Measurements from ENCODE around the gene POGK. TPM values are rescaled to one million over a fixed set of nuclear protein-coding genes. Genes with fewer than 3 reads are reported as not detected.

The POGK gene
- total RNA-seq, 1 donor from 2014 or later: 60.3 TPM

- H3K9me3 Mint-ChIP-seq (ENCODE audit: unreplicated experiment): no peaks in the 10 kb centered on the region
- H3K27ac Mint-ChIP-seq (ENCODE audit: unreplicated experiment): no peak overlapping the region
- no peak for TF ChIP-seq CTCF (IDR thresholded peaks at IDR 0.05; ENCODE audit: partially characterized antibody, unreplicated experiment)
- no peaks in the 10 kb centered on the region for H3K36me3 Mint-ChIP-seq (ENCODE audit: unreplicated experiment)
- peaks cover 2% of the 10 kb centered on the region for H3K27me3 Mint-ChIP-seq (ENCODE audit: unreplicated experiment)
- H3K4me1 Mint-ChIP-seq (ENCODE audit: low read depth, unreplicated experiment): no peaks in the 10 kb centered on the region
- H3K4me3 Mint-ChIP-seq (ENCODE audit: unreplicated experiment): no peak overlapping the region
- no peak for DNase-seq
These were observed 45.7 kb downstream of the POGK start for GRCh38 chr1:166884971-166885370.

GRCh38 chr1:166888373-166889111, 49.3 kb downstream of the POGK start:
- no peak overlapping the region for H3K4me3 Mint-ChIP-seq (ENCODE audit: unreplicated experiment)
- H3K9me3 Mint-ChIP-seq (ENCODE audit: unreplicated experiment): no peaks in the 10 kb centered on the region
- H3K27ac Mint-ChIP-seq (ENCODE audit: unreplicated experiment): no peak overlapping the region
- no peaks in the 10 kb centered on the region for H3K36me3 Mint-ChIP-seq (ENCODE audit: unreplicated experiment)
- H3K27me3 Mint-ChIP-seq (ENCODE audit: unreplicated experiment): peaks cover 2% of the 10 kb centered on the region
- TF ChIP-seq CTCF (IDR thresholded peaks at IDR 0.05; ENCODE audit: partially characterized antibody, unreplicated experiment): no peak
- DNase-seq: no peak
- H3K4me1 Mint-ChIP-seq (ENCODE audit: low read depth, unreplicated experiment): no peaks in the 10 kb centered on the region

- H3K27ac Mint-ChIP-seq (ENCODE audit: unreplicated experiment): no peak overlapping the region
- H3K27me3 Mint-ChIP-seq (ENCODE audit: unreplicated experiment): peaks cover 2% of the 10 kb centered on the region
- H3K9me3 Mint-ChIP-seq (ENCODE audit: unreplicated experiment): no peaks in the 10 kb centered on the region
- no peaks in the 10 kb centered on the region for H3K4me1 Mint-ChIP-seq (ENCODE audit: low read depth, unreplicated experiment)
- H3K36me3 Mint-ChIP-seq (ENCODE audit: unreplicated experiment): no peaks in the 10 kb centered on the region
- TF ChIP-seq CTCF (IDR thresholded peaks at IDR 0.05; ENCODE audit: partially characterized antibody, unreplicated experiment): no peak
- DNase-seq: no peak
- no peak overlapping the region for H3K4me3 Mint-ChIP-seq (ENCODE audit: unreplicated experiment)
These were observed 50.5 kb downstream of the POGK start for GRCh38 chr1:166889776-166890175.

GRCh38 chr1:166895766-166896165, 56.5 kb downstream of the POGK start:
- Mint-ChIP-seq H3K4me3 (ENCODE audit: unreplicated experiment) (no peak overlapping the region), H3K9me3 (ENCODE audit: unreplicated experiment) (no peaks in the 10 kb centered on the region), H3K27ac (ENCODE audit: unreplicated experiment) (no peak overlapping the region), H3K4me1 (ENCODE audit: low read depth, unreplicated experiment) (no peaks in the 10 kb centered on the region), H3K36me3 (ENCODE audit: unreplicated experiment) (peaks cover 5% of the 10 kb centered on the region), H3K27me3 (ENCODE audit: unreplicated experiment) (no peaks in the 10 kb centered on the region)
- DNase-seq: no peak
- TF ChIP-seq CTCF (IDR thresholded peaks at IDR 0.05; ENCODE audit: partially characterized antibody, unreplicated experiment): no peak

GRCh38 chr1:166899769-166900168, 60.5 kb downstream of the POGK start:
- Mint-ChIP-seq H3K27ac (ENCODE audit: unreplicated experiment) (no peak overlapping the region), H3K9me3 (ENCODE audit: unreplicated experiment) (no peaks in the 10 kb centered on the region), H3K27me3 (ENCODE audit: unreplicated experiment) (no peaks in the 10 kb centered on the region), H3K36me3 (ENCODE audit: unreplicated experiment) (peaks cover 5% of the 10 kb centered on the region), H3K4me1 (ENCODE audit: low read depth, unreplicated experiment) (no peaks in the 10 kb centered on the region), H3K4me3 (ENCODE audit: unreplicated experiment) (no peak overlapping the region)
- DNase-seq: no peak
- no peak for TF ChIP-seq CTCF (IDR thresholded peaks at IDR 0.05; ENCODE audit: partially characterized antibody, unreplicated experiment)
